Liver (tissue), 9 donors: ENCODE data around the gene COQ7. TPM values are rescaled to one million over a fixed set of nuclear protein-coding genes. Genes with fewer than 3 reads are reported as not detected.
A peak's percentile ranks its signal among the peaks of the same experiment; 100 is the strongest.

ENCODE experiments used
- DNase-seq: peaks from one replicate; pipeline ENCODE4 v3.0.0-alpha.2; 2017; ENCODE audit warnings: low spot score
- H3K27ac ChIP-seq, 2 donors: one replicate each; pipeline ENCODE4 v1.7.0; 2013; ENCODE audit warnings: inconsistent platforms in 2 of 2, low read length in 2 of 2, control low read depth in 1 of 2, low read depth in 1 of 2, mild to moderate bottlenecking in 1 of 2
- H3K27me3 ChIP-seq, 4 donors: one replicate each; pipeline versions ENCODE4 v1.6.1 to v1.7.0; 2013; ENCODE audit warnings: low read length in 3 of 4, inconsistent platforms in 1 of 4, mild to moderate bottlenecking in 1 of 4, moderate library complexity in 1 of 4; ENCODE audit not compliant: control insufficient read depth in 4 of 4, insufficient read depth in 4 of 4
- H3K36me3 ChIP-seq, 4 donors: one replicate each; pipeline versions ENCODE4 v1.6.1 to v1.7.0; 2013; ENCODE audit warnings: low read length in 3 of 4, mild to moderate bottlenecking in 3 of 4, low read depth in 1 of 4, moderate library complexity in 1 of 4; ENCODE audit not compliant: control insufficient read depth in 4 of 4, insufficient read depth in 3 of 4
- H3K4me1 ChIP-seq, 4 donors: one replicate each; pipeline versions ENCODE4 v1.6.1 to v1.7.0; 2013; ENCODE audit warnings: low read length in 3 of 4, mild to moderate bottlenecking in 3 of 4, moderate library complexity in 1 of 4; ENCODE audit not compliant: control insufficient read depth in 4 of 4, insufficient read depth in 4 of 4
- H3K4me3 ChIP-seq, 3 donors: one replicate each; pipeline versions ENCODE4 v1.6.1 to v1.7.0; 2013; ENCODE audit warnings: low read length in 3 of 3, control low read depth in 1 of 3, low read depth in 1 of 3, mild to moderate bottlenecking in 1 of 3
- H3K9ac ChIP-seq, 2 donors: one replicate each; pipeline ENCODE4 v1.7.0; 2013; ENCODE audit warnings: low read length in 2 of 2, mild to moderate bottlenecking in 2 of 2, moderate library complexity in 2 of 2, control low read depth in 1 of 2, low read depth in 1 of 2
- H3K9me3 ChIP-seq, 4 donors: one replicate each; pipeline versions ENCODE4 v1.6.1 to v1.7.0; 2013; ENCODE audit warnings: low read length in 3 of 4; ENCODE audit not compliant: control insufficient read depth in 4 of 4
- EGR1 ChIP-seq, 2 donors: IDR thresholded peaks; 2 replicates each; pipeline ENCODE4 v1.6.1; 2016 to 2018; ENCODE audit warnings: antibody characterized with exemption in 2 of 2, low read depth in 2 of 2
- HNF4A ChIP-seq, 2 donors: conservative IDR thresholded peaks; 2 replicates each; pipeline ENCODE4 v1.6.1; 2016; ENCODE audit warnings: antibody characterized with exemption in 2 of 2, mild to moderate bottlenecking in 2 of 2
- HNF4G ChIP-seq: IDR thresholded peaks from 2 replicates; pipeline ENCODE4 v1.6.1; 2016; ENCODE audit warnings: antibody characterized with exemption
- NR2F2 ChIP-seq: IDR thresholded peaks from 2 replicates; pipeline ENCODE4 v1.6.1; 2016; ENCODE audit warnings: antibody characterized with exemption
- RAD21 ChIP-seq, 2 donors: IDR thresholded peaks; 2 replicates each; pipeline ENCODE4 v1.6.1; 2016; ENCODE audit warnings: antibody characterized with exemption in 2 of 2, mild to moderate bottlenecking in 2 of 2
- RXRA ChIP-seq, 2 donors: IDR thresholded peaks; 2 replicates each; pipeline ENCODE4 v1.6.1; 2017 to 2018; ENCODE audit warnings: antibody characterized with exemption in 2 of 2, mild to moderate bottlenecking in 1 of 2
- SP1 ChIP-seq: IDR thresholded peaks from 2 replicates; pipeline ENCODE4 v1.6.1; 2018; ENCODE audit warnings: antibody characterized with exemption, mild to moderate bottlenecking
- TAF1 ChIP-seq: conservative IDR thresholded peaks from 2 replicates; pipeline ENCODE4 v1.6.1; 2016; ENCODE audit warnings: antibody characterized with exemption, mild to moderate bottlenecking
- YY1 ChIP-seq: IDR thresholded peaks from 2 replicates; pipeline ENCODE4 v1.6.1; 2016; ENCODE audit warnings: antibody characterized with exemption, mild to moderate bottlenecking
- WGBS: extraction: QIAGEN DNeasy Blood & Tissue Kit; methylation state at CpG from one replicate; pipeline ENCODE4 v1.1.7; 2013; 5-methylcytosine and 5-hydroxymethylcytosine counted together
- polyA plus RNA-seq, 2 donors: library from polyadenylated mRNA; stranded (reverse) in 1 of 2; unstranded in 1 of 2; fragments of 200-250 nt in 1 of 2; fragments of >200 nt in 1 of 2; fragmentation: Nextera tagmentation in 1 of 2; extraction: Ambion mirVana in 1 of 2; gene quantifications; one replicate each; pipeline versions ENCODE4 v1.2.1 to v1.2.3, GENCODE V29; 2013 to 2015
- total RNA-seq, 2 donors: library from RNA; depleted of rRNA; stranded (reverse); fragments of >200 nt; gene quantifications; one replicate each; pipeline ENCODE4 v1.2.3, GENCODE V29; 2014
- TF ChIP-seq, protein P1 (sequence below): IDR thresholded peaks from 2 replicates; pipeline ENCODE4 v1.6.1; 2016; ENCODE audit warnings: antibody characterized with exemption
- TF ChIP-seq, protein P2 (sequence below): IDR thresholded peaks from 2 replicates; pipeline ENCODE4 v1.6.1; 2016; ENCODE audit warnings: antibody characterized with exemption, mild to moderate bottlenecking
- TF ChIP-seq, protein P3 (sequence below): fragments of 150-350 bp; IDR thresholded peaks from 2 replicates; pipeline ENCODE4 v1.5.1; 2017; ENCODE audit warnings: improper control_type of control experiment, low read depth, low read length; ENCODE audit not compliant: missing input control
- TF ChIP-seq, protein P4 (sequence below): IDR thresholded peaks from 2 replicates; pipeline ENCODE4 v1.6.1; 2016; ENCODE audit warnings: antibody characterized with exemption
- TF ChIP-seq, protein P5 (sequence below): IDR thresholded peaks from 2 replicates; pipeline ENCODE4 v1.6.1; 2016; ENCODE audit warnings: antibody characterized with exemption
- donor health status: healthy.
- donor health status: healthy.
- donor health status: healthy.
- donor health status: healthy.
- donor health status: healthy.

Gene COQ7
- total and polyA plus RNA-seq, 4 donors, result 5.3 to 10.8 (median 7.2) TPM

DNA sequence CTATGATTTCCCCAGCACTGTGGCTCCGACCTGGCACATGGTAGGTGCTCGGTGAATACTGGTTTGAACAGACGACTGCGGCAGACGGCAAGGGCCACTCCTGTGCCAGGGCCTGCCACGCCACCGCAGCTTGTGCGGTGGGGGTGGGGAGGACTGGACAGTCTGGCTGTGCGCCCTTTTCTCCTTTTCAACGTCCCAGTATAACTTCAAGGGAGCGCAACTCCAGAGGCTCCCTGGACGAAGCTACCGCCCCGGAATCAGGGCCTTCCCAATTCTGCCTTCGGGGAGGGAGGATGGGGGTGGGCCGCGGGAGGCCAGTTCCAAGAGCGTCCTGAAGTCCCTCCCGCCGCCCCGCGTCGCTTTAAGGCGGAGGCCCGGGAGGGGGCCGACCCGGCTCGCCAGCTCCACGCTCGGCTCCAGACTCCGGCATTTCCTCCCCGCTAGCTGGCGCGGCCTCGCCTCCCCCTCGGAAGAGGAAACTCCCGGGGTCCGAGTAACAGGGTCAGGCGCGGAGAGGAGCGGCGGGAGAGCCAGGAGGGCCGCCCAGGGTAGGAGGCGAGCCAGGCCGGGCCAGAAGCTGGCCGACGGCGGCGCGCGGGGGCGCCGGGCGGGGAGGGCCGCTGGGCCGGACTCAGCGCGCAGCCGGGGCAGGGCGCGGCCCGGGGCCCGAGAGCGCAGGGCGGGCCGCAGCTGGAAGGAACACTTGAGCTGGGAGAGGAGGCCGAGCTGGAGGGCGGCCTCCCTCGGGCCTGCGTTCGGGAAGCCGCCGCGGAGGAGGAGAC, 46.4 kb downstream of the COQ7 start, which contains the start of gene ITPRIPL2:
Gene ITPRIPL2, plus strand, starts transcription at position 388 of the 782 bp plus-strand sequence. CDS start 498 bp downstream, outside the sequence.
- peak within 1 kb of the TSS; percentile 63 to 81 for H3K9ac ChIP-seq
- H3K27me3 ChIP-seq, result no peaks in the 10 kb centered on the region
- H3K9me3 ChIP-seq, result no peaks in the 10 kb centered on the region
- 2% methylated on average over 74 of the region's 74 CpGs for WGBS
- TF ChIP-seq, protein P1, sequence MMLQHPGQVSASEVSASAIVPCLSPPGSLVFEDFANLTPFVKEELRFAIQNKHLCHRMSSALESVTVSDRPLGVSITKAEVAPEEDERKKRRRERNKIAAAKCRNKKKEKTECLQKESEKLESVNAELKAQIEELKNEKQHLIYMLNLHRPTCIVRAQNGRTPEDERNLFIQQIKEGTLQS, result no peak
- TF ChIP-seq RAD21 (IDR thresholded peaks at IDR 0.05) (no peak), HNF4A (conservative IDR thresholded peaks at IDR 0.05) (peak; percentile 29 to 41), EGR1 (IDR thresholded peaks at IDR 0.05; ENCODE audit: low read depth in 2 of 2) (no peak), RXRA (IDR thresholded peaks at IDR 0.05) (peak; percentile 29 to 35), TAF1 (no peak), NR2F2 (peak; percentile 24), YY1 (peak; percentile 60), HNF4G (no peak), SP1 (peak; percentile 57)
- TF ChIP-seq, protein P2, sequence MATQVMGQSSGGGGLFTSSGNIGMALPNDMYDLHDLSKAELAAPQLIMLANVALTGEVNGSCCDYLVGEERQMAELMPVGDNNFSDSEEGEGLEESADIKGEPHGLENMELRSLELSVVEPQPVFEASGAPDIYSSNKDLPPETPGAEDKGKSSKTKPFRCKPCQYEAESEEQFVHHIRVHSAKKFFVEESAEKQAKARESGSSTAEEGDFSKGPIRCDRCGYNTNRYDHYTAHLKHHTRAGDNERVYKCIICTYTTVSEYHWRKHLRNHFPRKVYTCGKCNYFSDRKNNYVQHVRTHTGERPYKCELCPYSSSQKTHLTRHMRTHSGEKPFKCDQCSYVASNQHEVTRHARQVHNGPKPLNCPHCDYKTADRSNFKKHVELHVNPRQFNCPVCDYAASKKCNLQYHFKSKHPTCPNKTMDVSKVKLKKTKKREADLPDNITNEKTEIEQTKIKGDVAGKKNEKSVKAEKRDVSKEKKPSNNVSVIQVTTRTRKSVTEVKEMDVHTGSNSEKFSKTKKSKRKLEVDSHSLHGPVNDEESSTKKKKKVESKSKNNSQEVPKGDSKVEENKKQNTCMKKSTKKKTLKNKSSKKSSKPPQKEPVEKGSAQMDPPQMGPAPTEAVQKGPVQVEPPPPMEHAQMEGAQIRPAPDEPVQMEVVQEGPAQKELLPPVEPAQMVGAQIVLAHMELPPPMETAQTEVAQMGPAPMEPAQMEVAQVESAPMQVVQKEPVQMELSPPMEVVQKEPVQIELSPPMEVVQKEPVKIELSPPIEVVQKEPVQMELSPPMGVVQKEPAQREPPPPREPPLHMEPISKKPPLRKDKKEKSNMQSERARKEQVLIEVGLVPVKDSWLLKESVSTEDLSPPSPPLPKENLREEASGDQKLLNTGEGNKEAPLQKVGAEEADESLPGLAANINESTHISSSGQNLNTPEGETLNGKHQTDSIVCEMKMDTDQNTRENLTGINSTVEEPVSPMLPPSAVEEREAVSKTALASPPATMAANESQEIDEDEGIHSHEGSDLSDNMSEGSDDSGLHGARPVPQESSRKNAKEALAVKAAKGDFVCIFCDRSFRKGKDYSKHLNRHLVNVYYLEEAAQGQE, result no peak
- TF ChIP-seq, protein P3, sequence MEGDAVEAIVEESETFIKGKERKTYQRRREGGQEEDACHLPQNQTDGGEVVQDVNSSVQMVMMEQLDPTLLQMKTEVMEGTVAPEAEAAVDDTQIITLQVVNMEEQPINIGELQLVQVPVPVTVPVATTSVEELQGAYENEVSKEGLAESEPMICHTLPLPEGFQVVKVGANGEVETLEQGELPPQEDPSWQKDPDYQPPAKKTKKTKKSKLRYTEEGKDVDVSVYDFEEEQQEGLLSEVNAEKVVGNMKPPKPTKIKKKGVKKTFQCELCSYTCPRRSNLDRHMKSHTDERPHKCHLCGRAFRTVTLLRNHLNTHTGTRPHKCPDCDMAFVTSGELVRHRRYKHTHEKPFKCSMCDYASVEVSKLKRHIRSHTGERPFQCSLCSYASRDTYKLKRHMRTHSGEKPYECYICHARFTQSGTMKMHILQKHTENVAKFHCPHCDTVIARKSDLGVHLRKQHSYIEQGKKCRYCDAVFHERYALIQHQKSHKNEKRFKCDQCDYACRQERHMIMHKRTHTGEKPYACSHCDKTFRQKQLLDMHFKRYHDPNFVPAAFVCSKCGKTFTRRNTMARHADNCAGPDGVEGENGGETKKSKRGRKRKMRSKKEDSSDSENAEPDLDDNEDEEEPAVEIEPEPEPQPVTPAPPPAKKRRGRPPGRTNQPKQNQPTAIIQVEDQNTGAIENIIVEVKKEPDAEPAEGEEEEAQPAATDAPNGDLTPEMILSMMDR, result no peak
- TF ChIP-seq, protein P4, sequence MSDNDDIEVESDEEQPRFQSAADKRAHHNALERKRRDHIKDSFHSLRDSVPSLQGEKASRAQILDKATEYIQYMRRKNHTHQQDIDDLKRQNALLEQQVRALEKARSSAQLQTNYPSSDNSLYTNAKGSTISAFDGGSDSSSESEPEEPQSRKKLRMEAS, result peak; percentile 47
- TF ChIP-seq, protein P5, sequence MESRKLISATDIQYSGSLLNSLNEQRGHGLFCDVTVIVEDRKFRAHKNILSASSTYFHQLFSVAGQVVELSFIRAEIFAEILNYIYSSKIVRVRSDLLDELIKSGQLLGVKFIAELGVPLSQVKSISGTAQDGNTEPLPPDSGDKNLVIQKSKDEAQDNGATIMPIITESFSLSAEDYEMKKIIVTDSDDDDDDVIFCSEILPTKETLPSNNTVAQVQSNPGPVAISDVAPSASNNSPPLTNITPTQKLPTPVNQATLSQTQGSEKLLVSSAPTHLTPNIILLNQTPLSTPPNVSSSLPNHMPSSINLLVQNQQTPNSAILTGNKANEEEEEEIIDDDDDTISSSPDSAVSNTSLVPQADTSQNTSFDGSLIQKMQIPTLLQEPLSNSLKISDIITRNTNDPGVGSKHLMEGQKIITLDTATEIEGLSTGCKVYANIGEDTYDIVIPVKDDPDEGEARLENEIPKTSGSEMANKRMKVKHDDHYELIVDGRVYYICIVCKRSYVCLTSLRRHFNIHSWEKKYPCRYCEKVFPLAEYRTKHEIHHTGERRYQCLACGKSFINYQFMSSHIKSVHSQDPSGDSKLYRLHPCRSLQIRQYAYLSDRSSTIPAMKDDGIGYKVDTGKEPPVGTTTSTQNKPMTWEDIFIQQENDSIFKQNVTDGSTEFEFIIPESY, result no peak
- peak; percentile 54 for DNase-seq
- H3K4me1 ChIP-seq, result peaks cover 23 to 66% (median 47%) of the 10 kb centered on the region in 4 donors
- peaks cover 0 to 2% (median 0%) of the 10 kb centered on the region in 4 donors for H3K36me3 ChIP-seq
- peak within 1 kb of the TSS; percentile 64 to 90 (median 70) for H3K4me3 ChIP-seq
- H3K27ac ChIP-seq, result peak within 1 kb of the TSS; percentile 87 to 89
